Measurements from ENCODE around the gene DDX28. TPM values are rescaled to one million over a fixed set of nuclear protein-coding genes. Genes with fewer than 3 reads are reported as not detected.

The DDX28 gene
- total and polyA plus RNA-seq, 2 of the 8 experiments (the other 6 are each of a cell fraction or from before 2014, with no cell fraction given): 16.8 to 28.1 TPM

- POLR2A ChIA-PET (ENCODE audit: partially characterized antibody): interaction anchor here (0.7 to 4.2 kb wide), 2 partner anchors 11 to 49 kb away, joined by 3 to 19 read pairs; partner anchors contain the start of genes DDX28, DUS2 and NFATC3
- H3K14ac ChIP-seq (ENCODE audit: insufficient read length): no peak overlapping the region
- no peaks in the 10 kb centered on the region for H3K23me2 ChIP-seq (ENCODE audit: low read depth, low read length)
- H3K4me2 ChIP-seq (ENCODE audit: insufficient read depth in 1 of 2, low read depth in 2 of 2, low read length in 2 of 2): no peak overlapping the region
- no peak overlapping the region for H3K23ac ChIP-seq (ENCODE audit: insufficient read length)
- H3K36me3 ChIP-seq (ENCODE audit: control insufficient read depth in 2 of 4, insufficient read depth in 4 of 4, low read length in 3 of 4): peaks cover 14 to 35% (median 31%) of the 10 kb centered on the region in 4 experiments; a peak in 7 of 8 replicates
- FAIRE-seq: no peak
- H3K4me1 ChIP-seq (replicated peaks in 1 of 4; ENCODE audit: control insufficient read depth in 3 of 4, insufficient read depth in 4 of 4, low read length in 3 of 4): no peaks in the 10 kb centered on the region
- no peaks in the 10 kb centered on the region for H3K9me3 ChIP-seq (ENCODE audit: insufficient read depth in 2 of 2, low read depth in 1 of 2, low read length in 1 of 2)
- peak in 1 of 2 experiments; percentile 27 for DNase-seq (ENCODE audit: low read depth in 1 of 2, low spot score in 2 of 2)
- H3K27me3 ChIP-seq (replicated peaks in 1 of 4; ENCODE audit: control insufficient read depth in 3 of 4, extremely low read depth in 1 of 4, insufficient read depth in 3 of 4, low read length in 3 of 4): no peaks in the 10 kb centered on the region
- H2BK15ac ChIP-seq (ENCODE audit: low read length): no peak overlapping the region
- TF ChIP-seq TAF7 (optimal IDR thresholded peaks at IDR 0.05; ENCODE audit: borderline replicate concordance, low read depth, low read length): no peak
- no peak for TF ChIP-seq CHD2 (IDR thresholded peaks at IDR 0.05; ENCODE audit: low read length)
- TF ChIP-seq TBP (IDR thresholded peaks at IDR 0.05; ENCODE audit: low read depth, low read length): no peak
- TF ChIP-seq HDAC2 (IDR thresholded peaks at IDR 0.05; ENCODE audit: borderline replicate concordance in 1 of 2, low read depth in 2 of 2, low read length in 2 of 2): no peak
- peaks cover 0 to 5% of the 10 kb centered on the region in 2 experiments for H4K20me1 ChIP-seq (replicated peaks in 1 of 2; ENCODE audit: control insufficient read depth in 1 of 2, insufficient read depth in 2 of 2, low read length in 2 of 2)
- no peak overlapping the region for H4K8ac ChIP-seq (ENCODE audit: extremely low read depth, insufficient read depth, low read length)
- H3K18ac ChIP-seq (ENCODE audit: extremely low read depth, low read length): no peak overlapping the region
- no peak overlapping the region for H3K56ac ChIP-seq (replicated peaks; ENCODE audit: insufficient read length, low read depth, low read length)
- H3K79me1 ChIP-seq (ENCODE audit: low read depth, low read length): no peaks in the 10 kb centered on the region
- H2AFZ ChIP-seq (ENCODE audit: low read length): no peak overlapping the region
- no peak overlapping the region for H3K27ac ChIP-seq (ENCODE audit: low read depth, low read length)
- H4K5ac ChIP-seq (ENCODE audit: insufficient read length, low read depth, low read length): no peak overlapping the region
- H2BK5ac ChIP-seq (ENCODE audit: low read depth, low read length): no peak overlapping the region
- no peak overlapping the region for H2AK5ac ChIP-seq (ENCODE audit: low read depth, low read length)
- H2BK12ac ChIP-seq (ENCODE audit: low read depth, low read length): no peak overlapping the region
- 95% methylated on average over 9 of the region's 9 CpGs; no CpG with 5 or more reads in 1 of the 2 experiments for whole genome bisulfite sequencing, 2 experiments (ENCODE audit: extremely low coverage in 1 of 2, insufficient coverage in 1 of 2, insufficient read length in 1 of 2, insufficient replicate concordance in 2 of 2, low coverage in 1 of 2, low lambda C conversion rate in 2 of 2, missing lambda C conversion rate in 1 of 2)
- H2BK120ac ChIP-seq (replicated peaks; ENCODE audit: low read depth, low read length): no peak overlapping the region
- no peak overlapping the region for H2BK20ac ChIP-seq (ENCODE audit: low read length)
- no peak overlapping the region for H3K4ac ChIP-seq (replicated peaks; ENCODE audit: insufficient read length, low read depth, low read length)
- CTCF ChIA-PET (ENCODE audit: partially characterized antibody): interaction anchor here (0.8 to 2.5 kb wide), 7 partner anchors 8 to 156 kb away, joined by 3 to 19 read pairs (median 3); partner anchors contain the start of gene NFATC3
- H3K79me2 ChIP-seq (ENCODE audit: control insufficient read depth in 1 of 2, insufficient read depth in 2 of 2, low read length in 2 of 2): no peaks in the 10 kb centered on the region
- no peak overlapping the region for H3K4me3 ChIP-seq (ENCODE audit: extremely low read depth in 1 of 4, insufficient read depth in 2 of 4, low read depth in 3 of 4, low read length in 4 of 4)
- H4K91ac ChIP-seq (replicated peaks; ENCODE audit: insufficient read length, low read length): no peak overlapping the region
- H3K9ac ChIP-seq (replicated peaks in 1 of 4; ENCODE audit: extremely low read depth in 1 of 4, low read depth in 3 of 4, low read length in 3 of 4): no peak overlapping the region
Measured at GRCh38 chr16:68072038-68072695, 49.1 kb upstream of the DDX28 start.
